K562 (cell line): ENCODE results near the gene RHBG. TPM values are rescaled to one million over a fixed set of nuclear protein-coding genes. Genes with fewer than 3 reads are reported as not detected.
A peak's percentile ranks its signal among the peaks of the same experiment; 100 is the strongest.

ENCODE experiments used
- CREB1 ChIP-seq, 2 experiments: sonication (generic) in 1 of 2; formaldehyde crosslinking in 1 of 2; IDR thresholded peaks; 2 replicates each; pipeline versions ENCODE4 v1.6.1 to v1.8.0; 2012 to 2022; ENCODE audit warnings: inconsistent platforms in 1 of 2, mild to moderate bottlenecking in 1 of 2, missing genetic modification reagents in 1 of 2, moderate library complexity in 1 of 2
- CXXC5 ChIP-seq: fragments of 250-450 bp; sonication (Bioruptor Pico); IDR thresholded peaks from 2 replicates; pipeline ENCODE4 v1.8.0; 2022; ENCODE audit warnings: inconsistent platforms, mild to moderate bottlenecking, moderate library complexity
- FIP1L1 ChIP-seq: fragments of 200-400 bp; formaldehyde crosslinking; IDR thresholded peaks from 2 replicates; pipeline ENCODE4 v1.6.1; 2018; ENCODE audit warnings: mild to moderate bottlenecking, low read depth, low read length; ENCODE audit not compliant: poor library complexity, severe bottlenecking
- HDAC2 ChIP-seq: fragments of 450-650 bp; IDR thresholded peaks from 2 replicates; pipeline ENCODE4 v1.6.1; 2016; ENCODE audit warnings: mild to moderate bottlenecking
- KLF1 ChIP-seq: fragments of 450-650 bp; IDR thresholded peaks from 2 replicates; pipeline ENCODE4 v1.6.1; 2016; ENCODE audit warnings: missing genetic modification characterization, missing compliant biosample characterization
- MEIS2 ChIP-seq: fragments of 450-650 bp; IDR thresholded peaks from 2 replicates; pipeline ENCODE4 v1.6.1; 2014; ENCODE audit warnings: mild to moderate bottlenecking; ENCODE audit not compliant: partially characterized antibody
- NCOA6 ChIP-seq: fragments of 450-650 bp; IDR thresholded peaks from 2 replicates; pipeline ENCODE4 v1.6.1; 2017; ENCODE audit warnings: mild to moderate bottlenecking
- PHF8 ChIP-seq: fragments of 200-600 bp; sonication (generic); IDR thresholded peaks from 2 replicates; pipeline ENCODE4 v1.6.1; 2012; ENCODE audit warnings: mixed run types, mild to moderate bottlenecking, inconsistent platforms, low read length, moderate library complexity, borderline replicate concordance
- RUNX1 ChIP-seq: sonication (generic); IDR thresholded peaks from 2 replicates; pipeline ENCODE4 v1.6.1; 2016; ENCODE audit warnings: antibody characterized with exemption, low read depth
- SRSF3 ChIP-seq: fragments of 200-400 bp; formaldehyde crosslinking; IDR thresholded peaks from 2 replicates; pipeline ENCODE4 v1.6.1; 2016; ENCODE audit warnings: mild to moderate bottlenecking, low read length, moderate library complexity; ENCODE audit not compliant: insufficient read depth
- XRCC4 ChIP-seq: IDR thresholded peaks from one replicate; pipeline ENCODE4 v1.6.1; 2011; ENCODE audit not compliant: insufficient read depth, insufficient read length; ENCODE audit errors: extremely low read depth
- ZBTB43 ChIP-seq: sonication (generic); formaldehyde crosslinking; IDR thresholded peaks from 2 replicates; pipeline ENCODE4 v1.8.0; 2023; ENCODE audit warnings: mild to moderate bottlenecking, missing genetic modification reagents
- ZNF133 ChIP-seq: fragments of 250-450 bp; sonication (Bioruptor Pico); IDR thresholded peaks from 2 replicates; pipeline ENCODE4 v1.4.0; 2020; ENCODE audit warnings: mild to moderate bottlenecking
- ZNF431 ChIP-seq: sonication (generic); formaldehyde crosslinking; IDR thresholded peaks from 2 replicates; pipeline ENCODE4 v1.8.0; 2022; ENCODE audit warnings: mild to moderate bottlenecking, missing genetic modification reagents
- ZNF830 ChIP-seq: fragments of 250-450 bp; sonication (Bioruptor Pico); IDR thresholded peaks from 2 replicates; pipeline ENCODE4 v1.5.0; 2021; ENCODE audit warnings: mild to moderate bottlenecking
- polyA plus RNA-seq, 8 experiments: library from polyadenylated mRNA; depleted of rRNA in 4 of 8; stranded (reverse) in 5 of 8; unstranded in 3 of 8; fragments of >200 nt; fragmentation: Nextera tagmentation in 2 of 8; fragmentation: Illumina TruSeq in 1 of 8; extraction: Ambion mirVana in 2 of 8; extraction: Trizol in 1 of 8; gene quantifications; 2 replicates each; pipeline versions ENCODE4 v1.2.1 to v1.2.3, GENCODE V29; 2011 to 2014; ENCODE audit warnings: inconsistent platforms in 1 of 8, missing spikeins in 1 of 8
- total RNA-seq, 7 experiments: library from RNA; depleted of rRNA in 6 of 7; stranded (reverse); fragments of >200 nt in 6 of 7; fragmentation: Illumina TruSeq in 2 of 7; extraction: Trizol in 2 of 7; gene quantifications; 2 replicates each; pipeline versions ENCODE4 v1.2.1 to v1.2.3, GENCODE V29; 2011 to 2021; ENCODE audit warnings: low replicate concordance in 1 of 7
- TF ChIP-seq, protein P1 (sequence below), 2 experiments: fragments of 450-650 bp; formaldehyde crosslinking in 1 of 2; IDR thresholded peaks; 2 replicates each; pipeline versions ENCODE4 v1.4.0 to v1.6.1; 2014 to 2020; ENCODE audit warnings: mild to moderate bottlenecking in 2 of 2, borderline replicate concordance in 1 of 2, low read depth in 1 of 2
- TF ChIP-seq, protein P2 (sequence below), 3 experiments: fragments of 200-800 bp in 1 of 3; sonication (Bioruptor generic) in 1 of 3; sonication (generic) in 1 of 3; formaldehyde crosslinking in 1 of 3; IDR thresholded peaks; 2 replicates each; pipeline versions ENCODE4 v1.6.1 to v1.8.0; 2016 to 2022; ENCODE audit warnings: mild to moderate bottlenecking in 2 of 3, missing compliant biosample characterization in 2 of 3, missing genetic modification characterization in 2 of 3, missing genetic modification reagents in 1 of 3

RHBG gene
- total and polyA plus RNA-seq, 9 of the 15 experiments (the other 6 are each of a cell fraction or from before 2014, with no cell fraction given) = not detected

- TF ChIP-seq, protein P1, sequence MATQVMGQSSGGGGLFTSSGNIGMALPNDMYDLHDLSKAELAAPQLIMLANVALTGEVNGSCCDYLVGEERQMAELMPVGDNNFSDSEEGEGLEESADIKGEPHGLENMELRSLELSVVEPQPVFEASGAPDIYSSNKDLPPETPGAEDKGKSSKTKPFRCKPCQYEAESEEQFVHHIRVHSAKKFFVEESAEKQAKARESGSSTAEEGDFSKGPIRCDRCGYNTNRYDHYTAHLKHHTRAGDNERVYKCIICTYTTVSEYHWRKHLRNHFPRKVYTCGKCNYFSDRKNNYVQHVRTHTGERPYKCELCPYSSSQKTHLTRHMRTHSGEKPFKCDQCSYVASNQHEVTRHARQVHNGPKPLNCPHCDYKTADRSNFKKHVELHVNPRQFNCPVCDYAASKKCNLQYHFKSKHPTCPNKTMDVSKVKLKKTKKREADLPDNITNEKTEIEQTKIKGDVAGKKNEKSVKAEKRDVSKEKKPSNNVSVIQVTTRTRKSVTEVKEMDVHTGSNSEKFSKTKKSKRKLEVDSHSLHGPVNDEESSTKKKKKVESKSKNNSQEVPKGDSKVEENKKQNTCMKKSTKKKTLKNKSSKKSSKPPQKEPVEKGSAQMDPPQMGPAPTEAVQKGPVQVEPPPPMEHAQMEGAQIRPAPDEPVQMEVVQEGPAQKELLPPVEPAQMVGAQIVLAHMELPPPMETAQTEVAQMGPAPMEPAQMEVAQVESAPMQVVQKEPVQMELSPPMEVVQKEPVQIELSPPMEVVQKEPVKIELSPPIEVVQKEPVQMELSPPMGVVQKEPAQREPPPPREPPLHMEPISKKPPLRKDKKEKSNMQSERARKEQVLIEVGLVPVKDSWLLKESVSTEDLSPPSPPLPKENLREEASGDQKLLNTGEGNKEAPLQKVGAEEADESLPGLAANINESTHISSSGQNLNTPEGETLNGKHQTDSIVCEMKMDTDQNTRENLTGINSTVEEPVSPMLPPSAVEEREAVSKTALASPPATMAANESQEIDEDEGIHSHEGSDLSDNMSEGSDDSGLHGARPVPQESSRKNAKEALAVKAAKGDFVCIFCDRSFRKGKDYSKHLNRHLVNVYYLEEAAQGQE (IDR thresholded peaks at IDR 0.05; ENCODE audit: borderline replicate concordance) = no peak
- TF ChIP-seq, protein P1 (CRISPR knock-in tag; IDR thresholded peaks at IDR 0.05; ENCODE audit: low read depth) = no peak
- no peak for TF ChIP-seq PHF8
- TF ChIP-seq ZBTB43 (CRISPR knock-in tag) = no peak
- no peak for TF ChIP-seq CXXC5 (CRISPR knock-in tag)
- TF ChIP-seq HDAC2 = 0 out of 2 replicates have a peak, but pooled peaks have one; percentile 18
- no peak for TF ChIP-seq KLF1 (tag)
- TF ChIP-seq SRSF3 = no peak
- TF ChIP-seq ZNF431 (CRISPR knock-in tag) = no peak
- TF ChIP-seq CREB1 (IDR thresholded peaks at IDR 0.05) = no peak
- no peak for TF ChIP-seq CREB1 (CRISPR knock-in tag; IDR thresholded peaks at IDR 0.05)
- no peak for TF ChIP-seq NCOA6
- no peak for TF ChIP-seq XRCC4
- no peak for TF ChIP-seq ZNF830
- no peak for TF ChIP-seq FIP1L1
- TF ChIP-seq, protein P2, sequence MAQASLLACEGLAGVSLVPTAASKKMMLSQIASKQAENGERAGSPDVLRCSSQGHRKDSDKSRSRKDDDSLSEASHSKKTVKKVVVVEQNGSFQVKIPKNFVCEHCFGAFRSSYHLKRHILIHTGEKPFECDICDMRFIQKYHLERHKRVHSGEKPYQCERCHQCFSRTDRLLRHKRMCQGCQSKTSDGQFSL (CRISPR knock-in tag; IDR thresholded peaks at IDR 0.05) = 0 out of 2 replicates have a peak, but pooled peaks have one; percentile 19
- TF ChIP-seq, protein P2 (tag; IDR thresholded peaks at IDR 0.05) = no peak
- TF ChIP-seq MEIS2 = no peak
- no peak for TF ChIP-seq RUNX1
- no peak for TF ChIP-seq ZNF133 (CRISPR knock-in tag)
Observed at GRCh38 chr1:156421939-156422601, 53.1 kb downstream of the RHBG start (continued).
